Right renal cortex interstitium (tissue), 3 donors: ENCODE data around the gene CCNDBP1. TPM values are rescaled to one million over a fixed set of nuclear protein-coding genes. Genes with fewer than 3 reads are reported as not detected.

Experiments used
- DNase-seq, 3 donors: peaks; one replicate each; pipeline ENCODE4 v3.0.0-alpha.2; 2013; ENCODE audit warnings: low read depth in 3 of 3, low spot score in 2 of 3
- polyA plus RNA-seq, 3 donors: library from polyadenylated mRNA; unstranded; fragments of 120-200 nt; gene quantifications; one replicate each; pipeline ENCODE4 v1.2.1, GENCODE V29; 2013; ENCODE audit not compliant: insufficient read length in 3 of 3

The CCNDBP1 gene
- polyA plus RNA-seq, 3 donors, result 55.9 to 61.7 (median 56.7) TPM

DNA sequence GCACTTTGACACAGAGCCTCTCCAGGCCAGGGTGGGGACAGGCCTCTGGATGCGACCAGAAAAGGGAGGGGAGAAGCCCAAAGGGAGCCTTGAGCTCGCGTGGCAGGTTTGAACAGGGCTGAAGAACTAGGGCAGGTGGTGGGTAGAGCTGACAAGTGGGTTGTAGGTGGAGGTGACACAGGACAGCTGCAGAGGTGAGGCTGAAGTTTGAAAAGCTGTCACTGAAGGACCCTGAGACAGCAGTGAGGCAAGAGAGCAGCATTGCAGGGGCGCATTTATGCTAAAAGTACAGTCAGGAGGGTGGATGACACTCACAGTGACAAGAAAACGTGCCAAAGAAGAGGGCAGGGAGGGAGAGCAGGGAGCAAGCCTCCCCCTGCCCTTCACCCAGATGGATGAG, 57.4 kb downstream of the CCNDBP1 start:
- DNase-seq, result no peak

DNA sequence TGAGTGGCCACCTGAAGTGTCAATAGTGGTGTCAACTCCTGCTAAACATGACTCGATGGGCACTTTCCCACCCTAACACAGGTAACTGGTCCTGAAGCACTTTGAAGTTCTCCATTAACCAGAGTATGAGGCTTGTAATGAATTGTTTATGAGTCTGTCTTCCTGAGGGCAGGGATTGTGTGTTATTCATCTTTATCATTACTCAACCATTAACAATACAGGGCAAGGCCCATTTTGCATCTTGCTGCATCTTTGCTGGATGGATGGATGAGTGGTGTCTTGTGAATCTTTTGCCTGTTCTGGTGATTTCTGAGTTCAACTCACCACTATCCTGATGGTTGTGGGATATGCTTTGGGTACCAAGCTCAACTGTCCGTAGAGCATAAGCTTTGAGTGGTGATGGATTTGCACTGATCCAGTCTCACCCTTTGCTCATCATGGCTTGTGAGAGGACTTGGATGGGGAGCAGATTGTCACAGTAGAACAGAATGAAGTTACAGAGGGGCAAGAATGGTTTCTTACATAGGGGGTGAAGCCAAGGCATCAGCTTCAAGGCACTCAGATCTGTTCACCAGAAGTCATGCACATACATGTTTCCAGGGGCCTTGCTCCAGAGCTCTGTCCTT, 57.9 kb downstream of the CCNDBP1 start:
- no peak for DNase-seq

DNA sequence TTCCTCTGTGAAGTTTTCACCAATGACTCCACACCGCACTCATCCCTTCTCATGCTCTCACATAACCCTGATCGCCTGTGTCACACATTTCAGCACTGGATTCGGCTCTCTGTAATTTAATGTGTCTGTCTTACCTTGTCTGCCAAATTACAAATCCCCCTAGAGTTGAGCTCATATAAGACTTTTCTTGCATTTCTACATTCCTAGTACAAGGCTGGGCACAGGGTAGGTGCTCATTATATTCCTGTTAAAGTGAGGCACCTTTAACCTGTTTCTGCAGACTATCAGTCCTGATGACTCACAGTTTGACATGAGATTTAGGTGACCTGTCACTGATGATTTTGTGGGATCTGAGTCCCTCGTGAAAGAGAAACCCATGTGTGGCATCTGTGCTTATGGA, 58.9 kb downstream of the CCNDBP1 start:
- DNase-seq, result no peak

DNA sequence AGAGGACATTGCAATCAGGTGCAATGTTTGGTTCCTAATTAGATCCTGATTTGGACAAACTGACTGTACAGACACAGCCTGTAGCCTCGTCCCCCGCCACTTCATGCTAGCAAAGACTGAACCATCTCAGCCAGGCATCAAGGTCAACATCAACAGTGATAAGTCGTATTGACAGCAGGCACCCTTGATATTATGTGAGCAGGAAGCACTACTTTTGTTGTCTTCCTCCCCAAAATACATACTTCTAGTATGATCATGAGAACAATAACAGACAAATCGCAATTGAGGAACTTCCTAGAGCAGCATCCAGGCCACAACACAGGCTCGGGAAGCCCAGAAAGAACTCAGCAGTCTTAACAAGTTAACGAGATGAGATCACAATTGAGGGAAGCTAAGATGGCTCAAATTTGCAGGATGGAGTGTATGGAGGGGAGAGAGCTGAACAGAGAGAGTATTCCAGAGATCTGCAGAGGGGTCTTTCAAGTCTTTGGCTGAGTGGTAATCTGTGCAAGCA, 61.1 kb downstream of the CCNDBP1 start:
- no peak for DNase-seq

Other genes starting within 250 kb of the CCNDBP1 start
- gene UBR1, start 79.4 kb upstream of the CCNDBP1 start, polyA plus RNA-seq, result 10 to 100 TPM; 22.6 to 23.8 (median 22.9) TPM
- gene TMEM62, start 51.8 kb upstream of the CCNDBP1 start, polyA plus RNA-seq, result 10 to 100 TPM; 15.1 to 17.7 (median 16.3) TPM
- gene EPB42, start 35.6 kb downstream of the CCNDBP1 start, polyA plus RNA-seq, result 1 to 10 TPM; 1.3 to 1.8 (median 1.3) TPM
- gene TGM5, start 81.5 kb downstream of the CCNDBP1 start, polyA plus RNA-seq, result not detected
- gene TGM7, start 116.9 kb downstream of the CCNDBP1 start, polyA plus RNA-seq, result not detected
- gene LCMT2, start 145.2 kb downstream of the CCNDBP1 start, polyA plus RNA-seq, result 10 to 100 TPM; 13.7 to 15.9 (median 14.7) TPM
- 10 to 100 TPM; 25.3 to 29.0 (median 26.1) TPM for gene ZSCAN29, start 185.6 kb downstream of the CCNDBP1 start, polyA plus RNA-seq
- 10 to 100 TPM; 22.6 to 24.3 (median 24.3) TPM for gene TUBGCP4, start 185.7 kb downstream of the CCNDBP1 start, polyA plus RNA-seq